HG03139 (cell line): ENCODE data around the gene IGLON5.
A peak's percentile ranks its signal among the peaks of the same experiment; 100 is the strongest.

Source experiments
- ATAC-seq: cut with Tn5 transposase; IDR thresholded peaks from one replicate; pipeline ENCODE4 v1.9.1; 2021; ENCODE audit not compliant: unreplicated experiment

Gene IGLON5

DNA sequence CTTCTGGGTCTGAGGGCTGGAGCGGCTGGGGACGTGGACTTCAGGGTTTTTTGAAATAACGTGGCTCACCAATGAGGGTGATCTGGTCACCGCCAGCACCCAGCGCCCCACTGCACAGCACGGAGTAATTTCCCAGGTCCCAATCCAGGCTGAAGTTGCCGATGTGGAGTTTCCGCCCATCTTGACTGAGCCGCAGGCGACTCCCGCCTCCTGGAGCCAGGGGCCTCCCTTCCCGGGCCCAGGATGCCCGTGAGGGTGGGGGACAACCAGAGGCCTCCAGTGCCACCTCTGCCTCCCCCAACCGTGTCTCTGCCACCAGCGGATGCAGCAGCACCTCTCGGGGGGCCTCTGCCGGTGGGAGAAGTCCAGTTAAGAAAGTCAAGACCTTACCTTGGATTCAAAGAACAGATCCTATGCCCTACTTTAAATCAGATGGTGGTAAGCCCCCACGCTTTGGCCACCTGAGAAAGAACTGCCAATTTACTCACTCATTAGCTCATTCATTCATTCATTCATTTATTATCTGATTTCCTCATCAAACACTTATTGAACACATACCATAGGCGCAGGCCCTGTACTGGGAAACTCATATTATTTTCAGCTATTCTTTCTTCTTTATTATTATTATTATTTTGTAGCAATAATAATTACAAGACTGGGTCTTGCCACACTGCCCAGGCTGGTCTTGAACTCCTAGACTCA is 26.6 kb downstream of the IGLON5 start:
- no peak for ATAC-seq

DNA sequence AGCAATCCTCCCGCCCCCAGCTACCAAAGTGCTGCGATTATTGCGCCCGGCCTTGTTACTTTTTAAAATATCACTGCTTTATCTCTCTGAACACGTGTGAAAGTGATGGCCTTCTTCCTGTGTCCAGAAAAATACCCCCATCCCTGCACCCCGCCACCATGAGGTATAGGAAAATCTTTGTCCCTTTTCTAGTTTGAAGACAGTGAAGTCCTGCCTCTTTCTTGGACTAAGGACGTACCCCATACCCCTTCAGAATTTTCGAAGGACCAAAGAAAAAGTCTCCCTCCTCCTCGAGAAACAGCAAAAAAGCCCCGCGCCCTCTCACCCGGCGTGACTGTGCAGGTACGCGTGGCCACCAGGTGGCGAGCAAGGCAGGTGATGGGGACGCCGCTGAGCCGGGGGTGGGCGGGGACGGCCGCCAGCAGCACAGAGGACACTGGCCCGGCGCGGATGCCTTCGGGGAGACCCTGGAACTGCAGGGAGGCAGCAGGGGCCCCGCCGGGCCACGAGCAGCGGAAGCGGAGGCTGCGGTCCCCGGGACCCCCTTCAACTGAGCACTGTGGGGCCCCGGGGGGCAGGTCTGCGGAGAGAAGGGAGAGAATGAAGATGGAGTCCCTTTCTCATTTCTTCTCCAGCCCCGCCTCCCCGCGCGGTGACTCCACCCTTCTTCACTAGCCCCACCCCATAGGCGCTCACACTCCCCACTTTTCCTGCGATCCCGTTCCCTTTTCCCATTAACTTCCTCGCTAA is 27.3 kb downstream of the IGLON5 start:
- no peak for ATAC-seq

DNA sequence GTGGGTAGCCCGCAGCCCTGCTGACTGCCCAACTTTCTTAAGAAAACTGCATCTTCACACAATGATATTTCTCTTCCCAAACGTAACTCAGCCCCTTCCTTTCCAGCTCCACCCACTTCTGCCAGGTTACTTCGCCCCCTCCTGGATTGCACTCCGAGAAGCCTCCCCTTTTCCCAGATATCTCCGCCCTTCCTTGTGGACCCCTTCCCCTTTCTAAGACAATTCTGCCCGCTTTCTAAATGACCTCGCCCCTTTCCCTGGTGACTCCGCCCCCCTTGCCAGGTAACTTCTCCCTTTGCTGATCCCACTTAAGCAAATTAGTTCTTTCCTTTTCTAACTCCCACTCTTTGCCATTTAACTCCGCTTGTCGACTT is 27.9 kb downstream of the IGLON5 start:
- no peak for ATAC-seq

DNA sequence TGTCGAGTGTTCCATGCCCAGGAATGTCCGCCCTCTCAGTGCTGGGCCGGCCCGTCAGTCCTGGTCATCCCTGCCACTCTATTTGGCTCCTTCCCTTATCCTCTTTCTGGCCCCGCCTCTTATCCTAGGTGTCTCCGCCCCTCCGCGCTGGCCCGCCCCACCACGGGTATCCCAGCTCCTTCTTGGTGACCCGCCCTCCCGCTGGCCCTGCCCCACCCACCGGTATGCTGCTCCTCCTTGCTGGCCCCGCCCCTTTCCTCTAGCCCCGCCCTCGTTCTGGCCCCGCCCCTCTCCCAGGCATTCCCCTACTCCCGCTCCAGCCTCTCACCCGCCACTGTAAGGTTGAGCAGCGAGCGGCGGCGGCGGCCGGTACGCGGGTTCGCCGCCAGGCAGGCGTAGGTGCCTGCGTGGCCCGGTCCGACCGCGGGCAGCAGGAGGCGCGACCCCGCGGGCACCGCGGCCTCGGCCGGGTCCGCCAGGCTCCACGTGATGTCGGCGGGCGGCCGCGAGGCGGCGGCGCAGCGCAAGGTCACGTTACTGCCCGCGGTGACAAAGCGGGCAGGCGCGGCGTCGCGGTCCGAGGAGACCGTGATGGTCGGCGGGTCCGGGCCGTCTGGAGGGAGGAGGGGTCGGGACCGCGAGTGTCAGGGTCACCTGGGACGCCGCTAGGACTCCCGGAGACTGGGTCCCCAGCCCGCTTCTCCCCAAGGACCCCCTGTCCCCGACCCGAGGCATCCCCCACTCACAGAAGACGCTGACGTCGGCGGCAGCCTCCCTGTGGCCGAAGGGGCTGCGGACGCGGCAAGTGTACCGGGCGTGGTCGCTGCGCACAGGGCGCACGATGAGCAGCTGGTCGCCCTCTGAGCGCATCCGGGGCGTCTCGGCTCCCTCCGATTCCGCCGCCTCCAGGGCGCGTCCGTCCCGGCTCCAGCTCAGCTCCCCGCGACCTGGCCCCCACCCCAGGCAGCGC is 28.5 kb downstream of the IGLON5 start:
- ATAC-seq, result peak; percentile 48

DNA sequence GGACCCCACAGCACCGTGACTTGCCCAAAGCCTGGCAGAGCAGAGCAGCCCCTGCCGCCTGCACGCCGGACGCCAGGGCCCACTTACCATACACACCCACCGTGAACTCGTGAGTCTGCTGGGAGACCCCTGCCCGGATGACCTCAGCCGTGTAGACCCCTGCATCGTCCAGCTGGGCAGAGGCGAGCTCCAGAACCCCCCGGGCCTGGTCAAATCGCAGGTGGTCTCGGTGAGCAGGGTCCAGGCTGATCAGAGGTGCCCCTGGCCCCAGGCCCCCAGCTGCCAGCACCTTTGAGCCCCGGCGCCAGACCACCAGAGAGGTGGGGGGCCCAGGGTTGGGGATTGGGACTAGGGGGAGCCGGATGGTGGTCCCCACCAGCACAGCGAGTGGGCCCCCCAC is 29.6 kb downstream of the IGLON5 start:
- ATAC-seq, result no peak

DNA sequence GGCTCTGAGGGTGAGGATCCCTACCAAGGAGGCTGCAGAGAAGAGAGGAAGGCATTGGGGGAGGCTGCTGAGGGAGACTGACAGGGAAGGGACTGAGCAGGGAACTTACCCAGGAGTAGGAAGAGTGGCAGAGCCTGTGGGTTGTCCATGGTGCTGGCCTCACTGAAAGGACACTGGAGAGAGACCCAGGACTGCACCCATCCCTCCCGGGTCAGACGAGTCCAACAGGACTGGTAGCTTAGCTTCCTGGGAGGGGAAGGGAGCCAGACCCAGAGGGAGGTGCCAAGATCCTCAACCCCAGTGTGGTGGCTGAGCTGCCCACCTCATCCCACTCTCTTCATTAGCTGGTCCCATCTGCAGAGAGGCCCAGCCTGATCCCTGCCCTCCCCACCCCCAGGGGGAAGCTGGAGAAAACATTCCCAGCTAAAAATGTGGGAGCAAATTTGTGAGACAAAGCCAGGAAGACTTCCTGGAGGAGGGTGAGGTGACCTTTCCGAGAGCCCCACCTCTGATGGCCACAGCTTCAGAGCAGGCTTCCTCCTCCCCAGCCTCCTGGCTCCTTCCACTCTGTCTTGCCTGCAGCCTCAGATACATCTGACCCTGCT is 30.6 kb downstream of the IGLON5 start, which contains the start of gene VSIG10L:
Gene VSIG10L, minus strand, starts transcription at position 164 of the 605 bp plus-strand sequence. Its CDS starts 15 bp downstream, at position 149.
- ATAC-seq, result no peak

DNA sequence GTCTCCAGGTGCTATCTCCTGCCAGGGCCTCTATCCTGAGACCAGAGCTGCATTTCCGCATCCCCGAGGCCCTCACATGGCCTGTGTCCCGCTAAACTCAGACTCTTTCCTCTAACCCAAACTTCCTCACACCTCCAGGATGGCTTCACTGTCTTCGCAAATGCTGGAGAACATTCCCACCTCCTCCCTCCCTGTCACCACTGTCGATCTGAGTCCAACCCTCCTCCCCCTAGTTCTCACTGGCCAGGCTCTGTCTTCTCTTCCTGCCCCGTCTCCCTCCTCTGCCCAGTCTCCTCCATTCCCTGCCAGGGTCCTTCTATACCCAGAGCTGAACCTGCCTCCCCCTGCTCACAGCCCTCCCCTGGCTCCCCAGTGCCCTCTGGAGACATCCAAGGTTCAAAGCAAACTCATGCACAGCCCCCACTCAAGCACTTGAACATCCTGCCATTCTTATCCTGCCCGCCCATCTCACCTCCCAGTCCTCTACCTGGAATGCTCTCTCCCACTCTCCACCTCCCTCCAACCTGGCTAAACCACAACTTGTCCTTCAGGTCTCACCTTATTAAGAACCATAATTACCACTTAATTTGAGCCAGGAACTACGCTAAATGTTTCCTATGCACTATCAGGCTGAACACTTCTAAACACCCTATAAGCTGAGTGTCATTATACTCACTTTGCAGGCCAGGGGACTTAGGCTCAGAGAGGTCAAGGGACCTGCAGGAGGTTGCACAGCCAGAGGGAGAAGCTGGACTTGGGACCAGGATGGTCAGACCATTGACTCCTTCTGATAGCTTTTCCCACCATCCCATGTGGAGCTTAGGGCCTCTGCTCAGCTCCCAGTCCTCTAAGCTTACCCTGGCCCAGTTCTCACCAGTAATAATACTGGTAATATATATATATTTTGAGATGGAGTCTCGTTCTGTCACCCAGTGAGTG is 31.5 kb downstream of the IGLON5 start:
- no peak for ATAC-seq

DNA sequence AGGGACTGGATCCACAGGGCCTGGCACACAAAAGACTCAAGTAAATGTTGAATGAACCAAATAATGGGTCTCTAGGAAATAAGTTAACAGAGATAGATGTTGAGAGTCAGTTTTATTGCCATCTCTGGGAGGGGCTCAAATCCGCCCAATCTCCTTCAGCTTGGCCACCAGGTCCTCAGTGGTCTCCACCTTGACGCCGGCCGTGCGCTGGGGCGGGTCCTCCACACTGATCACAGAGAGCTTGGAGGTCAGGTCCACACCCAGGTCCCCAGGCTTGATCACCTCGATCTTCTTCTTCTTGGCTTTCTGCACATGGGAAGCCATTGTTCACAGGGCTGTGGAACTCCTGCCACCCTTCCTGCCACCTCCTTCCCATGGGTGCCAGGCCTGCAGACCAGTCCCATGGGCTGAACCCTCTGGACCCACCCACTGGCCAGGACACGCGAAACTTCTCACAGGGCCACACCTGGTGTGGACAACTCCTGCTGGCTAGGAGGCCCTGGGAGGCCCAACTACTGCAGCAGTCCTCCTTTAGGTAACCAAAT is 33.7 kb downstream of the IGLON5 start:
- no peak for ATAC-seq

DNA sequence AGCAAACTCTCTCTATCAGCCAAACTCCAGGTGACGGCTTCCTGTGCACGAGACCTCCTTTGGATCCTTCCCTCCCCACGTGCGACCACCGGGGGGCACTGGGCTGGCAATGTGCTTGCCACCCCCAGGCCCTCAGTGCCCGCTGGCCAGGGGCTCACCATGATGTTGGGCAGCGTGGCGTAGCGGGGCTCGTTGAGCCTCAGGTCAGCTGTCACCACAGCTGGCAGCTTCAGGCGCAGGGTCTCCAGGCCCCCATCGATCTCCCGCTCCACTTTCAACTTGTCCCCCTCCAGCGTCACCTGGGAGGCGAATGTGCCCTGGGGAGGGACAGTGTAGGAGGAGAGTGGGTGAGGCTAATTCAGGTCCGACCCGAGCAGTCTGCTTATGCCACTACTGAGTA is 35.3 kb downstream of the IGLON5 start:
- no peak for ATAC-seq

DNA sequence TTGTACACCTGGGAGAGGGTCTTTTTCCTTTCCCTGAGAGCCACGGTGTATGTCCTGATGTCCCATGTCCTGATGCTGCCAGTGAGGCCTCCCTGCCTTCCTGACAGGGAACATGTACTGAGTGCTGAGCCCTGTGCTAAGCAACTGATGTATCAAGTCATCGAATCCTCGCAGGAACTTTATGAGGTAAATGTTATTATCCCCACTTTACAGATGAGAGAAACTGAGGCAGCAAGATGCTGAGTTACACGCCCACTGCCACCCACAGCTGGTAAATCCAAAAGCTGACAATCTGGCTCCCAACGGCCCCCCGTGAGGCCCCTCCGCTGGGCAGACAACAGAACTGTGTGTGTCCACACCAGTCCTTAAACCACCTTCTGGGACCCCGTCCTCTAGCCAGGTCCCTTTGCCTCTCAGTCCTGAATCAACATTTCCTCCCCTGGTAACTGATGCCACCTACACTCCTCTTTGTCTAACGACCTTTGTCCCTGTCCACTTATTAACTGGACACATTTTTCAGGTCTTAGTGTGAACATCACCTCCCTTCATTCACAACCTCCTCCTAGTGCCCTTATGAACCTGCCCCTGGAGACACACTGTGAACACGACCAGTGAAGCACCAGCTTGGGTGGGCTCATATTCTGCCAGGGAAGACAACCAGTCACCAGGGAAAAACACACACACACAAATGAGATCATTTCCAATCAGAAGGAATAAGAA is 35.9 kb downstream of the IGLON5 start:
- no peak for ATAC-seq

DNA sequence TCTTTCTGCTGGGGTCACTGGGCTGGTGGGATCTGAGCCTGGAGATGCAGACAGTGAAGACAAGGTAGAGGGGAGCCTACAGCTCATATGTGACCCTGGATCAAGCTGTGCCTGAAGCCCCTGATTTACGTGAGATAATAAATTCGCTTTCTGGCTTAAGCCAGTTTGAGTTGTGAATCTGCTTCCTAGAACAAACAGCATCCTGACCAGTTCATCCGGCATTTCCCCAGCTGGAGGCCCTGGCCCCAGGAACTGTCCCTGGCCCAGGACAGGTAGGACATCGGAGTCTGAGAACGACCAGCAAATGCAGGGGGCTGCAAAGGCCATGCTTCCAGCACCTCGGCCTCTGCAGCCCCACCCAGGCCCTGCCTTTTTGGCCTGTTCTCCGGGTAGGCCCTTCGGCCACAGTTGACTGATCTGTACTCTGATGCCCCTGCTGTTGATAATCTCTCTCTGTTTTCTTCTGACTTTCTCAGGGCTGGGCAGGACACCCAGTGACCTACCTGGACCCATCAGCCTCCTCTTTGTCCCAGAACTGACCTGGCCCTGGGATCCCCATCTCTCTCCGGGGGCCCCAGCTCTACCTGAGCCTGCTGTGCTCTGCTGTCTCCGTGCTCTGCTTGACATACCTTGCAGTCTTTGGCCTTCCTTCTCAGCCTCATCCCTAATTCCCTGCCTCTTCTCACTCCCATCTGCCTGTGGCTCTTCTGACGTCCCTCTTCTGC is 40.0 kb downstream of the IGLON5 start:
- ATAC-seq, result no peak

DNA sequence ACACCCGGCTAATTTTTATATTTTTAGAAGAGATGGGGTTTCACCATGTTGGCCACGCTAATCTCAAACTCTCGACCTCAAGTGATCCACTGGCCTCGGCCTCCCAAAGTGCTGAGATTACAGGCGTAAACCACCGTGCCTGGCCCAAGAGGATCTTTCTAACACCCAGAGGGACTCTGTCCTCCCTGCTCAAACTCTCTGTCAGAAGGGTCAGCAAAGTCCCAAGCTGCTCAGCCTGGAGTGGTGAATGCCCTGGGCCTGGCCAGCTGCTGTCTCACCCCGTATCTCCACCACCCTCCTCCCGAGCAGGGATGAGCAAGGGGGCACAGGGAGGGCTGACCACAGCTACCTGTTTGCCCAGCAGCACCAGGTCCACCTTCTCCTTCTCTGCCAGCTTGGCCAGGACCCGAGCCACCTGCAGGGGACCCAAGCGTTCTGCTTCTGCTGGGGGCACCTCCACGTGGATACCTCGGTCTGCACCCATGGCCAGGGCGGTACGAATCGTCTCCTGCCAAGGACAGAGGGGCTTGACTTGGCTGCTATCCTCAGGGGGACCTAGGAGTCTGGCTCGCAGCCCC is 41.4 kb downstream of the IGLON5 start:
- ATAC-seq, result no peak

DNA sequence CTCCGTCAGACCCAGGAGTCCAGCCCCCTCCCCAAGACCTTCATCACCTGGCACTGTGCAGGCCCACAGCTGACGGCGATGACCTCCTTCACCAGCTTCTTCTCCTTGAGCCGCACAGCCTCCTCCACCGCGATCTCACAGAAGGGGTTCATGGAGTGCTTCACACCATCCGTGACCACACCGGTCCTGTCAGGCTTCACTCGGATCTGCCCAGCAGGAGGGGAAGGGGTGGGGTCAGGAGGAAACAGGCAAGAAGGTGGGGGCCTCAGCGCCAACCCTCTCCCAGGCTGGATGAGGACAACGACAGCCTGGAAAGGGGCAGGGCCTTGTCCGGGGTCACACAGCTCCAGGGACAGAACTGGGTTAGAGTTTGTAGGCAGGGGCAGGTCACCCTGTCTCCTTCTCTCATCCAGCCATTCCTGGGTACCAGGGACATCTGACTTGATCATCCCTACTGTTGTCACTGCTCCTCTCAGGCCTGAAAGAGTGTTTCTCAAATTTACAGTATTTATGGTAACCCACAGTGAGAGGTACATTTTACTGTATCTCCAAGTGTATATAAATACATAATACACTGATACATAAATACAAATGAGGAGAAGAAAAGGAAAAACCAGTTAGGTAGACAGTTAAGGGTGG is 42.8 kb downstream of the IGLON5 start:
- ATAC-seq, result no peak

DNA sequence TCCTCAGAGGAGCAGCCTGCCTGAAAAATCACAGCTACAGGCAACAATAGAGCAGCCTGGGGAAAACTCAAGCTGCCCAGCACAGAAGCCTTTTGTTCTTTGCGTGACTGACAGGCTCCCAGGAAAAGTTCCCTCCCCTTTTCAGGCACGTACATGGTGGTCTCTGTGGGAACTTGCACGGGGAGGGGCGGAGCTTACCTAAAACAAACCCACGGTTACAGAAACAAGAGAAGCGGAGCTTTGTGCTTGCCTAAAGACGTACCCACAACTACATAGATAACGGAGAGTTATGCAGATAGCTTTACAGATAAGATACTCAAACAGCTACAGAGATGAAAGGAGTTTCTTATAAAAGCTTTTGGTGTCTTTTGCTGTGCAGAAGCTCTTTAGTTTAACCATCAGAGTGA is 43.3 kb downstream of the IGLON5 start:
- ATAC-seq, result no peak

DNA sequence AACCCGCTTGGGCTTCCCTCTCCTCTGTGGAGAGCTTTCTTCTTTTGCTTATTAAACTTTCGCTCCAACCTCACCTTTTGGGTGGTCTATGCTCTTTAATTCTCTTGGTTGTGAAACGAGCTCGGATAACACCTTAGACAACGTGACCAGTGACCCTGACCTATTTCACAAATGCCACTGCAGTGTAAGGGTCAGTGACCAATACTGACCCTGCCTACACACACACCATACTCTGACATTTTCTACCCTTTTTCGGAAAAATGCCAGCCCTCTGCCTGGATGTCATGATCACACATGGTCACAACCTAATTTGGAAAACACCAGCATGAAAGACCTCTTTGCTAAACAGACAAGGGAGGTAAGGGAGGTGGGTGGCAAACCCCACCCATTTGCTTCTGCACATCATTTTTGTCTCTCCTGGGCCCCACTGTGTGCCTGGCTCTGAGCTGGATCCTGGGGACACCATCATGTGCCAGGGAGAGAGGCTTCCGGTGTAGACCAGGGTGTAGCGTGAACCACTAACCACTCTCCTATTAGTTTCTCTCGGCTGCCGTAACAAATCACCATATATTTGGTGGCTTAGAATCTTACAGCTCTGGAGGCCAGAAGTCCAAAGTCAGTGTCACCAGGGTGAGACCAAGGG is 44.8 kb downstream of the IGLON5 start:
- no peak for ATAC-seq

DNA sequence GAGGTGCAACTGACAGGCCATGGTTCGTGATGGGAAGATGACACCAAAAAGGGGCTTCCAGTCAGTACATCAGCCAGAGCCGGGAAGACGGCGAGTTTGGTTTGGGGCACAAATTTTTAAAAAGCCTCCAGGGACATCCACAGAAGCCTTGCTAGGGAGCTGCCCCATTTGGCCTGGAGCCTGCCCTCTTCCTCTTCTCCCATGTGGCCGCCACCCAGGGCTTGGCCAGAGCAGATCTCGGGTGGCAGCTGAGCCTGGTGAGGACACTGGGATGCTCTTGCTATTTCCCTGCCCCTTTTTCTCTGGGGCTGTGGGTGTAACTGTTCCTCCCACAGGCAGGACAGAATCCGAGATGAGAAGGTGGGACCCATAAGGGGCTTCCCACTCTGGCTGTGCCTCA is 46.5 kb downstream of the IGLON5 start:
- ATAC-seq, result no peak

DNA sequence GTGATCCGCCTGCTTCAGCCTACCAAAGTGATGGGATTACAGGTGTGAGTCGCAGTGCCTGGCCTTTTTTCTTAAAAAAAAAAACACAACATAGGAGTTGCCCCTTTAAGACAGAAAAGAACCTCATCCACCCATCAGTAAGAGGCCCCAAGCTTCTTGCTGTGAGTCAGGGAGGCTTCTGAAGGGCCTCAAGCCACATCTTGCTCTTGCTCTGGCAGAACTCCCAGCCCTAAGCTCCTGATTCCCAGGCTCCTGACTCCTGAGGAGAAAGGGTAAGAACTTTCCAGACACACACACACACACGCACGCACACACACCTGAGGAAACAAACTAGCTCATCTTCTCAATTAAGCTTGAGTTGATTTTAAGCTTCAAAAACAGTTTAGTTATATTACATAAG is 47.9 kb downstream of the IGLON5 start:
- ATAC-seq, result no peak
